Measurements from ENCODE around the gene EDA. TPM values are rescaled to one million over a fixed set of nuclear protein-coding genes. Genes with fewer than 3 reads are reported as not detected.

Gene EDA
- total RNA-seq, 1 donor from 2014 or later: 6.1 TPM

DNA sequence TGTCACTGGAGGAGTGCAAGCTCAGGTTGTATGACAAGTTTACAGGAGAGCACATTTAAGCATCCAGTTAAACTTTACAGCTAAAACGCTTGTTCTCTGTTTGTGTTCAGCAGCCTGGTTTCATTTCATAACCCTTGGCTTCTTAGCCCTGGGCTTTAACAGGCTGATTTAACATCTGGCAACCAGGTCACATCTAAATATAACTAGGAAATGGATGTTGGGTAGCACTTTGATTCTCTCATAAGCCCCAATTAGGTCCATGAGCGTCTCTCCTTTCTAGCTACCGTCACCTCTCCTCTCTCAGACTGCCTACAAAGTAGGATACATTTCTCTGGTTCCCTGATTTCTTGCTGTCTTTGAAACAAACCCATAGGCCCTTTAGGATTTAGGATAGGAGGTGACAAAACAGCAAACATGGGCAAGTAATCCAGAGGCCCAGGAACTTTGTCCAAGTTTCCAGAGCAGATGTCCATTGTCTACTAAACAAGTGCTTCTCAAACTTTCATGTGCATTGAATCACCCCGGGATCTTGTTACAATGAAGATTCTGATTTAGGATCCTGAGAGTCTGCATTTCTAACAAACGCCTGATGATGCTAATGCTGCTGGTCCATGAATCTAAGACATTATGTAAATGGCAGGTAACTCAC is 468.8 kb downstream of the EDA start:
- DNase-seq (ENCODE audit: extremely low spot score in 2 of 2): no peak
- TF ChIP-seq, protein P1, sequence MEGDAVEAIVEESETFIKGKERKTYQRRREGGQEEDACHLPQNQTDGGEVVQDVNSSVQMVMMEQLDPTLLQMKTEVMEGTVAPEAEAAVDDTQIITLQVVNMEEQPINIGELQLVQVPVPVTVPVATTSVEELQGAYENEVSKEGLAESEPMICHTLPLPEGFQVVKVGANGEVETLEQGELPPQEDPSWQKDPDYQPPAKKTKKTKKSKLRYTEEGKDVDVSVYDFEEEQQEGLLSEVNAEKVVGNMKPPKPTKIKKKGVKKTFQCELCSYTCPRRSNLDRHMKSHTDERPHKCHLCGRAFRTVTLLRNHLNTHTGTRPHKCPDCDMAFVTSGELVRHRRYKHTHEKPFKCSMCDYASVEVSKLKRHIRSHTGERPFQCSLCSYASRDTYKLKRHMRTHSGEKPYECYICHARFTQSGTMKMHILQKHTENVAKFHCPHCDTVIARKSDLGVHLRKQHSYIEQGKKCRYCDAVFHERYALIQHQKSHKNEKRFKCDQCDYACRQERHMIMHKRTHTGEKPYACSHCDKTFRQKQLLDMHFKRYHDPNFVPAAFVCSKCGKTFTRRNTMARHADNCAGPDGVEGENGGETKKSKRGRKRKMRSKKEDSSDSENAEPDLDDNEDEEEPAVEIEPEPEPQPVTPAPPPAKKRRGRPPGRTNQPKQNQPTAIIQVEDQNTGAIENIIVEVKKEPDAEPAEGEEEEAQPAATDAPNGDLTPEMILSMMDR (IDR thresholded peaks at IDR 0.05): no peak
- TF ChIP-seq POLR2A (IDR thresholded peaks at IDR 0.05) (no peak), POLR2AphosphoS5 (IDR thresholded peaks at IDR 0.05; ENCODE audit: insufficient read depth in 1 of 2, low read depth in 1 of 2) (no peak)
- H3K4me3 ChIP-seq: no peak overlapping the region
- no peaks in the 10 kb centered on the region for H3K27me3 ChIP-seq
- intact Hi-C loops (cut with DNase I): no loop called here
- no peak overlapping the region for H3K27ac ChIP-seq
- H3K36me3 ChIP-seq: no peaks in the 10 kb centered on the region
- H3K9me3 ChIP-seq: no peaks in the 10 kb centered on the region
- no peaks in the 10 kb centered on the region for H3K4me1 ChIP-seq

DNA sequence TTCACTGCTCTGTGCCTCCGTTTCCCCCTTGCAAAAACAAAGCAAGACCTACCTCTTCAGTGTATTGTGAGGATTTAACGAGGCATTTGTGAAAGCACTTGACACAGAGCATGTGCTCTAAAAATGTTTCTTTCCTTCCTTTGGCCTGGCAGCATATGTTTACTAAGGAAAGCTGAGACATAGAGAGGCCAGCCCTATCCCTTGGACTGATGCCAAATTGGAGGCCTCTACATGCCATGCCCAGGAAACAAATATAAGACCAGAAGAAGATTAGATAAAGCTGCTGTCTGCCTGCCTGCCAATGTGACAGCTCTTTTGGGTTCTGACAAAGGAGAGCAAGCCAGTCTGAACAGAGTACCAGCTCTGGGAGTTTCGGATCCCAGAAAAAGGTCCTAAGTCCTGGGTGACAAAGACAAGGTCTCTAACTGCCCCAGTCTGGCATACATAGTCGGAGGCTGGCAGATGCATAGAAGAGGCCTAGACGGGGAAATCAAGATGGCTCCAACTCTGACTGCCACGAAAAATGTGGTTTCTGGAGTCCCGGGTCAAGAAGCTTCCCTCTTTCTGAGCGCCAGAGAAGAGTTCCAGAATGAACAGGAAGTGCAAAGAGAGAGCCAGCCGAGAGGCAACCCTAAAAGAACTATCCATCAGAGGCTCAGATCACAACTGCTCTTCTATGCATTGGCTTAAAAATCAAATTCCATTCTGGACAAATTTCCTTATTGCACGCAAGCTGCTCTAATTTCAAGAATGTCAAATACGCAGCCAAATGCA is 472.1 kb downstream of the EDA start:
- TF ChIP-seq POLR2AphosphoS5 (IDR thresholded peaks at IDR 0.05; ENCODE audit: insufficient read depth in 1 of 2, low read depth in 1 of 2) (no peak), POLR2A (IDR thresholded peaks at IDR 0.05) (no peak)
- TF ChIP-seq, protein P1 (IDR thresholded peaks at IDR 0.05): no peak
- H3K4me1 ChIP-seq: no peaks in the 10 kb centered on the region
- no peak for DNase-seq (ENCODE audit: extremely low spot score in 2 of 2)
- H3K4me3 ChIP-seq: no peak overlapping the region
- no peaks in the 10 kb centered on the region for H3K36me3 ChIP-seq
- no peaks in the 10 kb centered on the region for H3K9me3 ChIP-seq
- intact Hi-C loops (cut with DNase I): no loop called here
- H3K27ac ChIP-seq: no peak overlapping the region
- H3K27me3 ChIP-seq: no peaks in the 10 kb centered on the region

DNA sequence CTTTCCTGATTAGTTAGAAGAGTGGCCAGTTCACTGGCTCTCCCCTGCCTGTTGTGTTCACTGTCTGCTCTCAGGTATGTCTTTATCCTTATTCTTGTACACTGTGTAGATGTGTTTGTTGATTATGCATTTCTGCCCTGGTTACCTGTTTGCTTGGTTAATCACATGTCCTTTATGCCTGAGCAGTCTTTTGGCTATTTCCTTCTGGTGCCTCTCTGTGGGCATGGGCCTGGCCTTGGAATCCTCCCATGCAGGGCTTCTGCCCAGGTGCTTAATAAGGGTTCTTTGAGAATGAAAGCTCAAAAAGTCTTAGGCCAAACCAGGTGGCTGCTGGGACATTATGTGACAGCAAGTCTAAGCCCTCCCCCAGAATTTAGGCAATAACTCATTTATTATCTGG is 472.8 kb downstream of the EDA start:
- H3K4me1 ChIP-seq: no peaks in the 10 kb centered on the region
- no peaks in the 10 kb centered on the region for H3K36me3 ChIP-seq
- H3K27me3 ChIP-seq: no peaks in the 10 kb centered on the region
- H3K27ac ChIP-seq: no peak overlapping the region
- DNase-seq (ENCODE audit: extremely low spot score in 2 of 2): no peak
- H3K4me3 ChIP-seq: no peak overlapping the region
- TF ChIP-seq, protein P1 (IDR thresholded peaks at IDR 0.05): no peak
- TF ChIP-seq POLR2AphosphoS5 (IDR thresholded peaks at IDR 0.05; ENCODE audit: insufficient read depth in 1 of 2, low read depth in 1 of 2) (no peak), POLR2A (IDR thresholded peaks at IDR 0.05) (no peak)
- H3K9me3 ChIP-seq: no peaks in the 10 kb centered on the region
- intact Hi-C loops (cut with DNase I): no loop called here

Small RNAs within 50 kb of the gene (microRNA-seq; reads per million reads assigned to microRNA genes)
- gene MIR676 (ENCODE audit: borderline number of aligned reads, borderline replicate concordance): 5.7 reads per million, percentile 8 among the genes with 10 or more reads in this experiment

Small RNAs within 50 kb of the gene (small RNA-seq; reads per million reads assigned to genes)
- gene MIR676 (0.26 reads per million), gene RF00012 (not detected)

Other genes starting within 250 kb of the EDA start
- gene NALF2, start 111.8 kb upstream of the EDA start, total RNA-seq: 0.49 TPM

Data from vagina (tissue), 2 donors.